HG03565 (cell line): ENCODE results near the gene GMCL2.
"Not testable (repeated sequence)": the region's sequence is repeated elsewhere in the genome, so short reads cannot be mapped to it uniquely, and the experiment has no call there.

Experiments
- ATAC-seq: cut with Tn5 transposase; IDR thresholded peaks from one replicate; pipeline ENCODE4 v1.9.1; 2021; ENCODE audit warnings: mild to moderate bottlenecking, moderate library complexity; ENCODE audit not compliant: unreplicated experiment

GMCL2 gene

GRCh38 chr5:178187014-178187413 is at the start of gene GMCL2:
GMCL2 (minus strand) TSS chr5:178187371; CDS start chr5:178187299, 72 bp downstream.
- ATAC-seq: no peak

DNA sequence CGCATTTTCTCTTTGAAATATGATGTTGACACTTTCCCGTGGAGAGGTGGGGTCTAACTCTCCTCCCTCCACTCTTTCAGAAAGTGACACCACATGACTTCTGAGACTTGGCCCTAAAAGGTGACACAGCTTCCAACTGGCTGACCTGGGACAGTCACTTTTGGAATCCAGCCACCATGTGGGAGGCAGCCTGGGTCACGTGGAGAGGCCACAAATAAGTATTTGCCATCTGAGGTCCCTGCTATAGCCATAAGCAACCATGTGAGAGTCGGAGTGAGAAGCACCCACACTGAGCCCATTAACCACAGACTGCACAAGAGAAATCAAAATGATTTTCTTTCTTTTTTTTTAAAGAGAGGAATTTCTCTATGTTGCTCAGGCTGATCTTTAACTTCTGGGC is 49.5 kb upstream of the GMCL2 start:
- ATAC-seq: no peak

DNA sequence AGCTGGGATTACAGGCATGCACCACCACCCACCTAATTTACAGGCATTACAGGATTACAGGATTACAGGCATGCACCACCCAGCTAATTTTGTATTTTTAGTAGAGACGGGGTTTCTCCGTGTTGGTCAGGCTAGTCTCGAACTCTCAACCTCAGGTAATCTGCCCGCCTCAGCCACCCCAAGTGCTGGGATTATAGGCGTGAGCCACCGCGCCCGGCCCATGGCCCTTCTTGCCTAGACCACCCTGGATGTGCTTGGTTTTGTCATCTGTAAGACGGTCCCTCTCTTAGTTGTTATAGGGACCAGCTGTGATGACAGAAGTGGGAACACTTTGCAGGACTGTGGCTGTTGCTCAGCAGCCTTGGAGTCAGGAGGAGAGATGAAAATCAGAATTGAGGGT is 49.0 kb upstream of the GMCL2 start:
- no peak for ATAC-seq

- ATAC-seq: no peak
These were observed 48.4 kb upstream of the GMCL2 start for GRCh38 chr5:178235588-178235974.

- no peak for ATAC-seq
These were observed 47.8 kb upstream of the GMCL2 start for GRCh38 chr5:178234750-178235587.

- ATAC-seq: no peak
These were observed 47.1 kb upstream of the GMCL2 start for GRCh38 chr5:178234121-178234749.

GRCh38 chr5:178232920-178233429 is 45.8 kb upstream of the GMCL2 start:
- ATAC-seq: no peak

- peak; percentile 51 for ATAC-seq
These were observed 45.2 kb upstream of the GMCL2 start, which contains the start of gene PHYKPL for GRCh38 chr5:178232124-178232919. PHYKPL (minus strand) TSS chr5:178232802; CDS start chr5:178232550, 252 bp downstream.

DNA sequence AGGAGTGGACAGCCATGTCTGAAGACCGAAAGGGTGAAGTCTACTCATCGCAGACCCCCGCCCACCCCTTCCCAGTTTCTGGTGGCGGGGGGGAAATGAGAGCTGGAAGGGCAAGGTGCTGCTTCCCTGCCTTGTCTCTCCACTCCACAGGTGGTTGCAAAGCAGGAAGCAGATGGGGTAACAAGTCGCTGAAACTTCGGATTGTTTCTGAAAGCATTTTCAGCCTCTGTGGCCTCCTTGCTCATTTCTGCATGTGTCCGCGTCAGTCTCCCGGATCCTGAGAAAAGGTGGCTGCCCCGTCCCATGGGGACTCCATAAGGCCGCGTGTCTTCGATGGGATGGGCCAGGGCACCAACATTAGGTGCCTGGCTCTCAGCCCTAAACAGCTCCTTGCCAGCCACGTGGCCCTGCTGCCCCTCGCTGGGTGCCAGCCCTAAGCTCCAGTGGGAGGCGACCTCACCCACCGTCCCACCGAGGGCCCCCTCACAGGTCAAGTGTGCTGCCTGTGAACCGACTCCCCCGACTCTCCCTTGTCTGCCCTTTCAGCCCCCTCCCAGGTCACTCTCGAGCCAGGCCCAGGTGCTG is 44.5 kb upstream of the GMCL2 start:
- ATAC-seq: no peak

- no peak for ATAC-seq
These were observed 43.8 kb upstream of the GMCL2 start for GRCh38 chr5:178230879-178231538.

GRCh38 chr5:178229861-178230260 is 42.7 kb upstream of the GMCL2 start:
- no peak for ATAC-seq

DNA sequence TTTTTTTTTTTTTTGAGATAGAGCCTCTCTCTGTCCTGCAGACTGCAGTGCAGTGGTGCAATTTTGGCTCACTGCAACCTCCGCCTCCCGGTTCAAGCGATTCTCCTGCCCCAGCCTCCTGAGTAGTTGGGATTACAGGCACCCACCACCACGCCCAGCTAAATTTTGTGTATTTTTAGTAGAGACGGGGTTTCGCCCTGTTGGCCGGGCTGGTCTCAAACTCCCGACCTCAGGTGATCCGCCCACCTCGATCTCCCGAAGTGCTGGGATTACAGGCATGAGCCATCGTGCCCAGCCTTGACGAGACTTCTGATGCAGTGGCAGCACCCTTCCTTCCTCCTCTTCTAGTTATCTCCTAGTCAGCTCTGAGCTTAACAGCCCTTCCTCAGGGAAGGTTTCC is 41.9 kb upstream of the GMCL2 start:
- not testable (repeated sequence) for ATAC-seq

DNA sequence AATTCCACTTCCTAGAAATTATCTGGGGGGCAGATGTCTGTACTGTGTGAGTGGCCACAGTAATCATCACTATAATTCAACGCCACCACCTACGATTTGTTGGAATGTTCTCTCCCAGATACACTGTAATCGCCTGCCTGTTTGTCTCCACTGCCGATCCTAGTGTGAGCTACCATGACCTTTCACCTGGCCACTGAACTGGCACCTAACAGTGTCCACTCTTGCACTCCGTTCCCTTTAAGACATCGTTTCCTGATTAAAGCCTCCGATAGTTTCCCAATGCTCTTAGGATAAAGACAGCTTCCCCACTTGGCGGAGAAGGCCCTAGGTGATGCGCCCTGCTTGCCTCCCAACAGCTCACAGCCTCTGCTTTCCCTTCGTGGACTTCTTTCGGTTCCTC is 41.4 kb upstream of the GMCL2 start:
- no peak for ATAC-seq

DNA sequence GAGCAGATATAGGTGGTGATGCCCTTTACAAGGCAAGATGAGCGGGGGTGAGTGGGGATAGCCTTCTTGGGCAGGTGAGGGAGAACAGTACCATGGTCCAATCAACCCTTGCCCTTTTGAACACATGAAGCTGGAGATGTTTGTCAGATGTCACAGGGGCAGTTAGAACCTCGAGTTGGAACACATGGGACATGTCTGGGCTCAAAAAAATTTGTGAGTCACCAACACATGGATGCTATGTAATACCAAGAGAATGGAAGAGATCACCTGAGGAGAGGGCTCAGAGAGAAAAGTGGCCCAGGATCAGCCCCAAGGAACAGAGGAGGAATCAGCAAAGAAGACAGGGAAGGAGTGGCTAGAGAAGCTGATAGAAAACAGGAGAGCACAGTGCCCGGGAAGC is 40.8 kb upstream of the GMCL2 start:
- ATAC-seq: no peak

GRCh38 chr5:178227138-178227659 is 40.0 kb upstream of the GMCL2 start:
- no peak for ATAC-seq

GRCh38 chr5:178225174-178225573 is 38.0 kb upstream of the GMCL2 start:
- no peak for ATAC-seq

- ATAC-seq: no peak
These were observed 37.2 kb upstream of the GMCL2 start for GRCh38 chr5:178224403-178224802.

DNA sequence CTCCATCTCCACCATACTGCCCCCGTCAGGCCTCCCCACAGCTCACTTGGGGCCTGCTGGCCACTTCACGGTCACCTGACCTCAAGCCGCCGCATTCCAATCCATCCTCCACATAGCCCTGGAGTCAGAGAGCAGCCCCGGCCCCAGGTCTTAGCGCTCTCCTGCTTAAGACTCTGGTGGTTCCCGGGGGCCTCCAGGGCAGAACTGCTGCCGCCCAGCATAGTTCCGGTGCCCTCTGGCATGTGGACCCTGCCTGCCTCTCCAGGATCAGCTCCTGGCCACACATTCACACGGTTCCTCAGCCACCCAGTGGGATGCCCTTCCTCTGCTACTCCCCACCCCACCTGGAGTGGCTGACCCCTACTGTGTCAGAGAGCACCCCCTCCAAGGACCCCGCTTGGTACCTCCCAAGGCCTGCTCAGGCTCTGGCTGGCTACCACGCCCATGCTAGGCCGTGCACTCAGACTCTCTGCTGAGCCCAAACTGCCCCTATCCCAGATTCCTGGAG is 36.7 kb upstream of the GMCL2 start:
- ATAC-seq: no peak

DNA sequence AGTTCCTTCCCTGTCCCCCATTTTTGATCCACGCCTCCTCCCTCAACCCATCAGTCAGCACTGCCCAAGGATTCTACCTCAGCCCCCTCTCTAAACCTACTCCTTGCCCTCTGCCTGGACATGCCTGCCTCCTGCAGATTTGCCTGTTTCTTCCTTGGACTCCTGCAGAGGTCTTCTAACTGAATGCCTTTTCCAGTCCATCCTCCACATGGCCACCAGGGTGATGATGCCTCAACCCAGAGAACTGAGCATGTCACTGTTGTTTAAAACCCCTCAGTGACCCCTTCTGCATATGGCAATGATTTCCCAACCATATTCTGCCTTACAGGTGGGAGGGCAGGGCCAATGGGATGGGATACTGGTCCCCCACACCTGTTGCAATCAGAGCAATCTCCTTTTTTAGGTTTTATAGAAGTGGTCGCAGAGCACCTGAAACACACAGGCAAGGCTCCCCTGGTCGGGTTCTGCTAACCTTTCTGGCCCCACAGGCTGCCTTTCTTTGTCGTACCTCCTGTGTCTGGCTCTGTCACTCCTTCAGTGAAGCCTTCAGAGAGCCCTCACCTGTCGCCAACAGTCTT is 36.1 kb upstream of the GMCL2 start:
- no peak for ATAC-seq

DNA sequence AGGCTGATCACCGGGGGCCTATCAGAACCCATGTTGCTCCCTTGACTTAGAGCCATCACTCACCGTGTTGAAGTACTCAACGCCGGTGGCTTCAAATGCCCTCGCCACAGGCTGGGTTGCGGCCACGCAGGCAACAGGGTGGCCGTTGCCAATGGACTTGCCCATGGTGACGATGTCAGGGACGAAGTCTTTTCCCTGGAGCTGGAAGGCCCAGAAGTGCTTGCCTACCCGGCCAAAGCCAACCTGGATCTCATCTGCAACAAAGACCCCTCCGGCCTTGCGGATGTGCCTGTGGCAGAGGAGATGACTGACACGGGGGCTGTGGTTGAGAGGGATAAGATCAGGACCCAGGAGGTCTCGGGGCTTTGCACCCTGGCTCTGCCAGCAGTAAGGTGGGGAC is 35.1 kb upstream of the GMCL2 start:
- ATAC-seq: no peak
